Measurements from ENCODE around the gene GRIN3A.
"Not testable (repeated sequence)": the region's sequence is repeated elsewhere in the genome, so short reads cannot be mapped to it uniquely, and the experiment has no call there.

The GRIN3A gene

GRCh38 chr9:101574731-101575333 is 163.6 kb downstream of the GRIN3A start:
- no peak for DNase-seq

DNA sequence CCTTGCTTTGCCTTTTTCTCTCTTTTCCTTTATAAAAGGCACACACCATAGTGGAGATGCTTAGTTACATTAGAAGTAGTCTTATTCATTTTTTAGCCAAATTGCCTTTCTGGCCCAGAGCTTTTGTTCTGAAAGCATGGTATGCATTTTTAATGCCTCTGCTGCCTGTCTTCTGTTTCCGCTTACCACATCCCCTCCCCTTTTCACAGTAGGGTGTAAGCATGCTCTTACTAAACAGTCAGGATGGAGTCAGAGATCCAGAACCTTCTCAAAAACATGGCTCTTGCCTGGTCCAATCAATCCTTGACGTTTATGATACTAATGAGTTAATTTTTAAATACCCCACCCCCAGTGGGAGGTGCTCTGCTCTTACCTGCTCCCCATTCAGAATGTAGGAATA is 166.1 kb downstream of the GRIN3A start:
- no peak for DNase-seq

DNA sequence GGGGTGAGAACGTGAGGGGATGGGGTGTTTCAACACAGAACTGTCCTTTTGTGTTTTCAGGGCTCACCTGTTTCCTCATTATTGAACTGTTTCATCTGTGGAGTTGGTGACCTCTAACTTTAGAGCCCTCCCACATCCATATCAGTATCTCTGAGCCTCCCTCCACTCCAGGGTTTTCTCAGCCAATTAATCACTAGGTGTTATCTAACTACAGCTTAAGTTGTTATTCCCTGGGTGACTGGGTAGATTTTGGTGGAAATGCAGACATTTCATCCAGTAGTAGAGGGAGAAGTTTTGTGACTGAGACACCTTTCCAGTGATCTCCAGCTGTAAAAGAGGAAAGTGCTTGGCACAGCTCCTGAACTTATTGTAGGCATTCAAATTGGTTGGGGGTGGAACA is 167.3 kb downstream of the GRIN3A start:
- DNase-seq = no peak

DNA sequence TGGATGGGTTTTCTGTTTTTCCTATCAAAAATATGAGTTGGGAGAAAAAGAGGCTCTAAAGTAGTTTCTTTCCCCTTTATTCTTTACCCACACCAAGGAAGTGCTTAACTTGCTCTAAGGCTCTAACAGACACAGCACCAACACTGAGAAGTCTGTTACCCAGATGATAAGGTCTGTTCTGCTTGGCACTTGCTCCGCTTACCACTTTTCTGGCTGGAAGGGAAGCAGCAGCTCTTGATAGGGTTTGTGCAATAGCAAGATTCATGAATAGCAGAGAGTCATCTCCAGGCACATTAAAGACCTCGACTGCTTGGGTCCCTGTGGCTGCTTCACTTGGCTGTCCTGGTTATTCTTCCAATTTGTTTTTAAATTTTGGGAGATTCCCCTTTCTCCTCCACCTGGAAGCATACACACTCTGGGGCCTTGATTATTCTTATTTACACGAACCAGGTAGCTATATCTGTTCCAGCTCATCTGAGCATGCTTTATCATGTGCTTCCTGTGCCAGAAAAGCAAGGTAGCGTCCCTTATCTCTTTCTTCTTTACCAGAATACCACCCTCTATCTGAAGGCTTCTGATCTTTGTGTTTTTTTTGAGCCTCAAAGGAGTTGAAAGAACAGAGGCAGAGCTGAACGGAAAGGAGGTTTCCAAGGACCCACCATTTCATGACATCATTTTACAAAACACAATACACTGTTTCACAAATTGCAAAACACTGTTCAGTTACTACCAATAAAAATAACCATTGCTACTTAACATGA is 168.5 kb downstream of the GRIN3A start:
- DNase-seq = no peak

DNA sequence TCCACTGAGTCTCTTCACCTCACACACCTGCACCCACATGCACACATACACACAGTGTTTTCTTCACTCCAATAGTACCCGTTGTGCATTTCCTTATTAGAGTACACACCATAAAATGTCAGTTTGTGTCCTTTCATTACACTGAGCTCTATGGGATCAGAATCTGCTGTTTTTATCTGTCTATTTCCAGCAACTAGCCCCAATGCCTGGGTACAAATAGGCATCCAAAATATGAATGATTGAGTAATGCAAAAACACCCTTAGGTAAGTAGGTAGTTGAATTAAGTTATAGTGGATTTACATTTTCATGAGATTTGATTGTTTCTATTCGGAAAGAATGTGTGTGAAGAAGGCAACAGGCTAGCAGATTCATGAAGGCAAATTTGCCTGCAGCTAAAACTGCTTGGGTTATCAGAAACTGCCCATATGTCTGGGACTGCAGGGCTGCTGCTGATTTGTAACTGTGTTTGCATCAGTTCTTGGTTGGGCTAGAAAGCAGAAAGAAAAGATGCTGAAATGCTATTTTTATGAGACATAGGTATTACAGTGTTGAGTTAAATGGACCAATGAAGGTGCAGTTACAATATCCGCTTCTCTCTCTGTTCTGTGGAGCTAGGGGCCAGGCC is 170.6 kb downstream of the GRIN3A start:
- no peak for DNase-seq

GRCh38 chr9:101566904-101567724 is 171.3 kb downstream of the GRIN3A start:
- no peak for DNase-seq

DNA sequence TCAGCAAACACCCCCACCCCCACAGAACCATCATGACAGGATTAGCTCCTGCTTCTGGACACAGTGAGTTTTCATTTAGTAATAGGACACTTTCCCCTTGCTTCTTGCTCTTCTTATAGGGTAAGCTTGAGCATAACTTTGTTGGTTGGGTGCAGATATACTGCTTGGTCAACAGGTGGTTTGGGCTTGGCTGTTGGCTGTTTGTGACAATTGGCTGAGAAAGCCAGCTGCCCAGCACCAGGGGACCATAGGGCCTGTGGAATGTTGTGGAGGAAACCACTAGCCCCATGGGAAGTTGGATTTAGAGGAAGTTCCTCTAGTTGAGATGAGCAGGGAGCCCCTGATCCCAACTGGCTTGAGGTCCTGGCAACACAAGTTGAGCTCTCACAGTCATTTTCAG is 174.2 kb downstream of the GRIN3A start:
- no peak for DNase-seq

DNA sequence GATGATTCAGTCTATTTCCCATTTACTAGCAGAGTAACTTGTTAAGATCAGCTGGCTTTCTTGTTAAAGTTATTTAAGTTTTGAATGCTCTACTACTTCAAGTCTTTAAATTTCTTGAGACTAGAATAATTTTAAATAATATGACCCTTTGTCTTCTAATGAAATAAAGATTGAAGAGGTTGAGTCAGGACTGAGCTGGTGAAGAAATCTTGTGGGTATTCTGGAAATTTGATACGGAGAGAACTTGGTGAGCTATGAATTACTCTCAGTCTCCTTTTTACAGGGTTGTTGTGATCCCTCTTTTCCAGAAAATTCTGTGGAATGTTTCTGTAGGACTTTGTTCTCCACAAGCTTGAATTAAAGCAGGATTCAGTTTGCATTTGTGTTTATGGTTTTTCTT is 175.5 kb downstream of the GRIN3A start:
- DNase-seq = no peak

DNA sequence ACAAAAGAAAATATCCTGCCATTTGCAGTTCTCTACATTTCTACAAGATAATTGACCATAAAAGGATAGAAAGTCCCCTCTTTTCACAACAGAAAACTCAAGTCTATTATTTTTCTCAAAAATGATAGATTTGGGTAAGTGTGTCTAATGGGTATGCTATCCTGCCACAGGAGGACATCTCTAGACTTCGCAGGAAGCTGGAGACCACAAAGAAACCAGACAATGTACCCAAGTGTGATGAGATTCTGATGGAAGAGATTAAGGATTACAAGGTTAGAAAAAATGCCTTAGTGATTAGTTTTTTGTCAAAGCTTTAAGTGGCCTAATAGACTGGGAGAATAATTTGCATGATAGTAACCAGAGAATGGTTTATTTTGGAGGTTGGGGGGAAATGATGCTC is 176.7 kb downstream of the GRIN3A start:
- DNase-seq = no peak

DNA sequence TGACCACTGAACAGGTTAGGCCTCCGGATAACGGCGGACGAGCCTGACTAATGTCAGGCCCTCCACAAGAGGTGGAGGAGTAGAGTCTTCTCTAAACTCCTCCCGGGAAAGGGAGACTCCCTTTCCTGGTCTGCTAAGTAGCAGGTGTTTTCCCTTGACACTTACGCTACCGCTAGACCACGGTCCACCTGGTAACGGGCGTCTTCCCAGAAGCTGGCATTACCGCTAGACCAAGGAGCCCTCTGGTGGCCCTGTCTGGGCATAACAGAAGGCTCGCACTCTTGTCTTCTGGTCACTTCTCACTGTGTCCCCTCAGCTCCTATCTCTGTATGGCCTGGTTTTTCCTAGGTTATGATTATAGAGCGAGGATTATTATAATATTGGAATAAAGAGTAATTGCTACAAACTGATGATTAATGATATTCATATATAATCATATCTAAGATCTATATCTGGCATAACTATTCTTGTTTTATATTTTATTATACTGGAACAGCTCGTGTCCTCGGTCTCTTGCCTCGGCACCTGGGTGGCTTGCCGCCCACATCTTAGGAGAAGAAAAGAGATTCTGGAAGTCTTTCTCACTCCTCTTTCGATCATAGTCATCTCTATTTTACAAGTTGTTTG is 188.9 kb downstream of the GRIN3A start:
- not testable (repeated sequence) for DNase-seq

GRCh38 chr9:101543098-101543735 is 195.2 kb downstream of the GRIN3A start:
- no peak for DNase-seq

DNA sequence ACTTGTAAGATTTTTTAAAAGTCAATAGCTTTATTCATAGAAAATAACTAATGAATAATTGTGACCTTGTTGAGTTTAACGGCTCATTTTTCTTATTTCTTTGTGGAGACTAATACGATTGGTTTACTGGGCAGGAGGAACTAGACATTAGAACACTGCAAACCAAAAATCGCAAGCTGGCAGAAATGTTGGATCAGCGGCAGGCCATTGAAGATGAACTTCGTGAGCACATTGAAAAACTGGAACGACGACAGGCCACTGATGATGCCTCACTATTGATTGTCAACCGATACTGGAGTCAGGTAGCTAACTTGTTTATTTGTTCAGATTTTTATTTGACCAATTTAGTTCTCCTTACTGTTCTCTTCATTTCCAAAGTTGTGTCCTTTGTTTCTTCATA is 198.4 kb downstream of the GRIN3A start:
- DNase-seq = no peak

DNA sequence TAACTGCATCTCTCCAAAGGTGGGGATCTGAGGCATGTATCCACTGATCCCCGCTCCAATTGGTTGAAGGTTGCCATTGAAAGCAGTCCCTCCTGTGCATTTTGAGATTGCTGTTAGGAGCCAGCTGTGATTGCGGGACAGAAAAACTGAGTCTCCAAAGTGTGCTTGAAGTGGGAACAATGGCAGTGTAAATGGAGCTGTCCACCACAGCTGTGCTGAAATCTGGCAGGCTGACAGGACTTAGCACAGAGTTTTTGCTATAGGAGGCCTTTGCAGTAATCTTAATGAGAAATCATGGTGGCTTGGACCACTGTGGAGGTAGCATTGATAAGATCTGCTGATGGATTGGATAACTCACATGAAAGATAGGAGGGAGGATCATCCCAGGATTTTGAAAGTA is 201.5 kb downstream of the GRIN3A start:
- DNase-seq = no peak

DNA sequence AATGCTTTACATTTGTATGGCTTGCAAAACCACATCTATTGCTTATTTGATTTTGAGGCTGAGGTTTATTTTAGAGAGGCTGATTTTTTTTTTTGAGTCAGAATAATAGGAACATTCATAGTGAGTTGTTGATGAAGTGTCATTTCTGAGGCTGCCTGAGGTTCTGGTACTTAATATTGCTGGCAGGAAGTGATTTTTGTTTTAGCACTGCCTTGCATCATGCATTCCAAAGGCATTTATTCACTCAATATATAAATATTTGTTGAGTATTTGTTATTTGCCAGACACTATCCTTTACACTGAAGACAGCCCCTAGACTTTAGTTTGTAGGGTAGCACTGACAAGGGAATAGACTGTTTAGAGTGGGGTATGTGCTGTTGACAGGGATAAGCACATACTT is 202.1 kb downstream of the GRIN3A start:
- no peak for DNase-seq

DNA sequence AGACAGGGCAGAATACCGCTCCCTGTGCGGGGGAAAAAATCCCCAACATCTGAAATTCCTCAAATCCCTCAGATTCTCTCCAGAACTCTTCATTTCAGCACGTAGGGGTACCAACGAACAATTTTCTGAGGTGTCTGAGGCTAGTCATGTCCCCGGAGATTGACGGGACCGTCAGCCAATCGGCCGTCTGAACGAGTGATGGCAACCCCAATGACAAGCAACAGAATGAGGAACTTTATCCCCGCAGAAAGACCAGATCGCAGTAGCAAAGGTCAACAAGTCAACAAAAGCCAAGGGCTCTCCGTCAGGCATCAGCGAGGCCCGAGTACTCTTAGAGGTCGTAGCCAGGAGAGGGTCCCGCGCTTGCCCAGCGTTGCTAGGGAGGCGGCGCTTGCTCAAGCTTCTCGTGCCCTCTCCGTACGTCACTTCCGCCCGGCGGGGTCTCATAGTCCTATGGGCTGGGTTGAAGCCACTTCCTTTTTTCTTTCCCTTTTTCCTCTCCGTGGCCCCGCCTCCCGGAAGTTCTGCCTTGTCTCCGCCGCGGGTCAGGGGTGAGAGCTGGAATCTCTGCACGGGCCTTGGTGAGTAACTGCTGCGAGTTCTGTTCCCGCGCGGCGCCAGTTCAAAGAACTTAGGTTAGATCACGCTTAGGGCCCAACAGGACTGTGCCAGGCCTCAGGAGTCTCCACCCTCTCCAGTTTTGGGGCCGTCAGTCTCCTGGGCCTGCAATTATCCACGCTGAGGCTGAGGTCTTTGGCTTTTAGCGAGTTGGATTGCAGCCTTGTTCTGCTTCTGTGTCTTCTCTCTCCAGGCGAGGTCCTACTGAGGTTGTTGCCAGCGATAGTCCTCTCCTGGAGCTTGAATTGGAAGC is 204.9 kb downstream of the GRIN3A start, which contains the start of gene RNF20:
Gene RNF20, plus strand, starts transcription at position 520 of the 871 bp plus-strand sequence. CDS start 1,571 bp downstream, outside the sequence.
- peak; percentile 98 for DNase-seq

GRCh38 chr9:101530076-101530711 is 208.3 kb downstream of the GRIN3A start:
- DNase-seq = peak; percentile 56 to 75

DNA sequence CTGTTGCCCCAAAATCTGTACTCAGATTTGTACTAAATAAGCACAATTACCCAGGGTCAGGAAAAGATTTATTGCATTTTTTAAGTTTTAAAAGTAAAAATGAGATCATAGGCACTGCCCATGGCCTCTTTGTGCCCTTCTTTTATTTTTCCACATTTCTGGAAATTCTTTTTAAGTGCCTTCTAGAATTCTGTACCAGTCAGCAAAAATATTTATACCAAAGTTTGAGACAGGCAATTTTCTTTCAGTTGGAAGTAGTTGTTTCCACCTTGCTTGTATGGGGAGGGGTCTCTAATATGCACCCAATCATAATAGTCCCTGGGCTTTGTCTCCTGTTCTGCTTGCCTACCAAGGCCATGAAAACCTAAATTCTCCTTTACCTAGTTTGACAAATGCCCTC is 210.4 kb downstream of the GRIN3A start:
- no peak for DNase-seq

DNA sequence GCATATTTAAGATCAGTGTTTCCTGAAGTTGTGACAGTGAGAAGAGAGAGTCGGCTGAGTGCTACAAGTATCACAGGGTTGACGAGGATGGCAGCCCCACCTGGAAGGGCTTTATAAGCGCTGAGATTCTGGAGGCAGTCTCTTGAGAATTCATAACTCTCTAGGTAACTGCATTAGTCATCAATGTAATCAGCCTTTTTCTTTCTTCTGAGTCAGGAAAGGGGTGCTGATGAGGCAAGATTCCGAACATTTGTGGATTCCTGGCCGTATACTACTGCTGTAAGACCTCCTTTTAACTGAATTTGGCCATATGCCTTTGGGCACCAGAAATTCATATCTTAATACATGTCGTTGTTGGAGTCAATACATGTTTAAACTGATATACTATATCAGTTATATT is 211.4 kb downstream of the GRIN3A start:
- no peak for DNase-seq

DNA sequence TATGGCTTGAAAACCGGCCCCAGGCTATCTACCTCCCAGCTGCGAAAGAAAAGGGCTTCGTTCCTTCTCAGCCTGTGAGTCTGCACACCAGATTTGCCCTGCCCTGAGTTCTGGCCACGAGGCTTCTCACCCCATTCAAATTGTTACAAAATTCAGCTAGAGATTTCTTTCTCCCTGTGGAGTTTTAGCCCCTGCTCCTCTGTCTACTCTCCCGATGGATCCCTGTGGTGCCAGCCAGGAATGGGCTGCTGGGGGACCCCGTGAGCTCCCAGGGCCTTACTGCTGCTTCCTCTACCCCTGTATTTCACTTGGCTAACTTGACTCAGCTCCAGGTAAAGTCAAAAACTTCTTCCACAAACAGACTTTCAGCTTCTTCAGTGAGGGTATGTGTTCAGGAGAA is 214.1 kb downstream of the GRIN3A start:
- no peak for DNase-seq
